K562 (cell line): Measurements from ENCODE around the gene PNMA8A.

Experiments
- EWSR1 ChIP-seq: fragments of 450-650 bp; IDR thresholded peaks from 2 replicates; pipeline ENCODE4 v1.6.1; 2018; ENCODE audit warnings: borderline replicate concordance, mild to moderate bottlenecking, low read depth, moderate library complexity; ENCODE audit not compliant: partially characterized antibody
- MYNN ChIP-seq, 2 experiments: sonication (generic); formaldehyde crosslinking in 1 of 2; IDR thresholded peaks; 2 replicates each; pipeline versions ENCODE4 v1.5.0 to v1.6.1; 2016 to 2020; ENCODE audit warnings: antibody characterized with exemption in 1 of 2, missing genetic modification reagents in 1 of 2
- RAD21 ChIP-seq, 2 experiments: fragments of 250-450 bp in 1 of 2; fragments of 450-650 bp in 1 of 2; sonication (Bioruptor Pico) in 1 of 2; formaldehyde crosslinking in 1 of 2; IDR thresholded peaks in 1 of 2; conservative IDR thresholded peaks in 1 of 2; 2 replicates each; pipeline versions ENCODE4 v1.4.0 to v1.8.0; 2020 to 2022; ENCODE audit warnings: mild to moderate bottlenecking in 2 of 2, moderate library complexity in 1 of 2
- ZNF175 ChIP-seq: fragments of 200-800 bp; sonication (Bioruptor generic); IDR thresholded peaks from 2 replicates; pipeline ENCODE4 v1.6.1; 2016; ENCODE audit warnings: low read depth, mild to moderate bottlenecking, missing genetic modification characterization, missing compliant biosample characterization

GRCh38 chr19:46423188-46423587 is 48.2 kb downstream of the PNMA8A start:
- TF ChIP-seq ZNF175 (CRISPR knock-in tag) (no peak), MYNN (IDR thresholded peaks at IDR 0.05) (no peak), MYNN (CRISPR knock-in tag; IDR thresholded peaks at IDR 0.05) (no peak), RAD21 (CRISPR knock-in tag; conservative IDR thresholded peaks at IDR 0.05 in 1 of 2, IDR thresholded peaks at IDR 0.05 in 1 of 2) (no peak), EWSR1 (no peak)
